ENCODE results near the gene TCF15. TPM values are rescaled to one million over a fixed set of nuclear protein-coding genes. Genes with fewer than 3 reads are reported as not detected.

The TCF15 gene
- total RNA-seq, 5 donors from 2014 or later (not counting 1 experiment from before 2014, with no cell fraction given): not detected

- Histone ChIP-seq H3K27ac (ENCODE audit: low read length) (no peak overlapping the region), H3K4me3 (ENCODE audit: control insufficient read depth in 1 of 2, extremely low read depth in 1 of 2, low read length in 1 of 2) (no peak overlapping the region), H3K4me1 (ENCODE audit: control insufficient read depth in 1 of 2, extremely low read depth in 1 of 2, insufficient read depth in 2 of 2, low read length in 2 of 2) (no peaks in the 10 kb centered on the region), H3K9me3 (no peaks in the 10 kb centered on the region), H3K27me3 (replicated peaks in 1 of 2; ENCODE audit: control insufficient read depth in 2 of 2, extremely low read depth in 1 of 2, insufficient read depth in 2 of 2, low read length in 1 of 2) (peaks cover 0 to 30% of the 10 kb centered on the region in 2 experiments), H3K36me3 (ENCODE audit: control insufficient read depth in 2 of 2, extremely low read depth in 1 of 2, insufficient read depth in 1 of 2, low read length in 1 of 2) (no peaks in the 10 kb centered on the region)
- Mint-ChIP-seq H3K9me3 (peaks cover 0 to 7% (median 2%) of the 10 kb centered on the region in 3 donors), H3K36me3 (no peaks in the 10 kb centered on the region), H3K4me1 (no peaks in the 10 kb centered on the region), H3K27ac (no peak overlapping the region), H3K4me3 (no peak overlapping the region), H3K27me3 (peaks cover 32 to 38% of the 10 kb centered on the region in 2 donors)
- WGBS (ENCODE audit: insufficient coverage): no CpG with 5 or more reads among the region's 4 CpGs
- DNase-seq (no peak), ATAC-seq (replicated peaks in 1 of 4) (no peak)
- ChIA-PET POLR2A (no interaction called here), CTCF (no interaction called here)
These were observed 15.3 kb upstream of the TCF15 start for GRCh38 chr20:625360-625932.

GRCh38 chr20:623704-624103 lies 13.6 kb upstream of the TCF15 start:
- ChIA-PET POLR2A (no interaction called here), CTCF (no interaction called here)
- Mint-ChIP-seq H3K4me1 (no peaks in the 10 kb centered on the region), H3K36me3 (no peaks in the 10 kb centered on the region), H3K27ac (no peak overlapping the region), H3K9me3 (peaks cover 0 to 7% (median 2%) of the 10 kb centered on the region in 3 donors), H3K4me3 (no peak overlapping the region), H3K27me3 (peaks cover 44 to 47% of the 10 kb centered on the region in 2 donors)
- Histone ChIP-seq H3K27ac (ENCODE audit: low read length) (no peak overlapping the region), H3K27me3 (replicated peaks in 1 of 2; ENCODE audit: control insufficient read depth in 2 of 2, extremely low read depth in 1 of 2, insufficient read depth in 2 of 2, low read length in 1 of 2) (peaks cover 0 to 32% of the 10 kb centered on the region in 2 experiments), H3K9me3 (no peaks in the 10 kb centered on the region), H3K4me3 (ENCODE audit: control insufficient read depth in 1 of 2, extremely low read depth in 1 of 2, low read length in 1 of 2) (no peak overlapping the region), H3K36me3 (ENCODE audit: control insufficient read depth in 2 of 2, extremely low read depth in 1 of 2, insufficient read depth in 1 of 2, low read length in 1 of 2) (no peaks in the 10 kb centered on the region), H3K4me1 (ENCODE audit: control insufficient read depth in 1 of 2, extremely low read depth in 1 of 2, insufficient read depth in 2 of 2, low read length in 2 of 2) (no peaks in the 10 kb centered on the region)
- 33% methylated on average over 1 of the region's 4 CpGs for WGBS (ENCODE audit: insufficient coverage)
- no peak for ATAC-seq (replicated peaks in 1 of 4)
- no peak for DNase-seq

GRCh38 chr20:623021-623420 lies 12.9 kb upstream of the TCF15 start:
- CTCF ChIA-PET: no interaction called here
- H3K27ac ChIP-seq (ENCODE audit: low read length): no peak overlapping the region
- H3K36me3 ChIP-seq (ENCODE audit: control insufficient read depth in 2 of 2, extremely low read depth in 1 of 2, insufficient read depth in 1 of 2, low read length in 1 of 2): no peaks in the 10 kb centered on the region
- H3K27me3 Mint-ChIP-seq: peaks cover 47 to 53% of the 10 kb centered on the region in 2 donors
- H3K4me1 Mint-ChIP-seq: no peaks in the 10 kb centered on the region
- peaks cover 0 to 32% of the 10 kb centered on the region in 2 experiments for H3K27me3 ChIP-seq (replicated peaks in 1 of 2; ENCODE audit: control insufficient read depth in 2 of 2, extremely low read depth in 1 of 2, insufficient read depth in 2 of 2, low read length in 1 of 2)
- DNase-seq (no peak), ATAC-seq (replicated peaks in 1 of 4) (no peak)
- WGBS (ENCODE audit: insufficient coverage): 29% methylated on average over 4 of the region's 4 CpGs
- no peaks in the 10 kb centered on the region for H3K9me3 ChIP-seq
- no peaks in the 10 kb centered on the region for H3K36me3 Mint-ChIP-seq
- H3K4me3 ChIP-seq (ENCODE audit: control insufficient read depth in 1 of 2, extremely low read depth in 1 of 2, low read length in 1 of 2): no peak overlapping the region
- no peak overlapping the region for H3K4me3 Mint-ChIP-seq
- no peak overlapping the region for H3K27ac Mint-ChIP-seq
- POLR2A ChIA-PET: no interaction called here
- peaks cover 2 to 12% (median 5%) of the 10 kb centered on the region in 3 donors for H3K9me3 Mint-ChIP-seq
- H3K4me1 ChIP-seq (ENCODE audit: control insufficient read depth in 1 of 2, extremely low read depth in 1 of 2, insufficient read depth in 2 of 2, low read length in 2 of 2): no peaks in the 10 kb centered on the region

GRCh38 chr20:622161-622560 lies 12.1 kb upstream of the TCF15 start:
- 42% methylated on average over 5 of the region's 7 CpGs for WGBS (ENCODE audit: insufficient coverage)
- Mint-ChIP-seq H3K4me3 (no peak overlapping the region), H3K36me3 (peaks cover 3% of the 10 kb centered on the region), H3K27me3 (peaks cover 55 to 60% of the 10 kb centered on the region in 2 donors), H3K9me3 (peaks cover 9 to 20% (median 10%) of the 10 kb centered on the region in 3 donors), H3K4me1 (no peaks in the 10 kb centered on the region), H3K27ac (no peak overlapping the region)
- Histone ChIP-seq H3K36me3 (ENCODE audit: control insufficient read depth in 2 of 2, extremely low read depth in 1 of 2, insufficient read depth in 1 of 2, low read length in 1 of 2) (no peaks in the 10 kb centered on the region), H3K9me3 (no peaks in the 10 kb centered on the region), H3K27me3 (replicated peaks in 1 of 2; ENCODE audit: control insufficient read depth in 2 of 2, extremely low read depth in 1 of 2, insufficient read depth in 2 of 2, low read length in 1 of 2) (peaks cover 0 to 32% of the 10 kb centered on the region in 2 experiments), H3K4me1 (ENCODE audit: control insufficient read depth in 1 of 2, extremely low read depth in 1 of 2, insufficient read depth in 2 of 2, low read length in 2 of 2) (no peaks in the 10 kb centered on the region), H3K27ac (ENCODE audit: low read length) (no peak overlapping the region), H3K4me3 (ENCODE audit: control insufficient read depth in 1 of 2, extremely low read depth in 1 of 2, low read length in 1 of 2) (no peak overlapping the region)
- POLR2A ChIA-PET: no interaction called here
- CTCF ChIA-PET: no interaction called here
- ATAC-seq (replicated peaks in 1 of 4): no peak
- DNase-seq: no peak

GRCh38 chr20:621125-621756 lies 11.1 kb upstream of the TCF15 start:
- Mint-ChIP-seq H3K4me1 (no peaks in the 10 kb centered on the region), H3K9me3 (peaks cover 9 to 20% (median 10%) of the 10 kb centered on the region in 3 donors), H3K36me3 (peaks cover 3% of the 10 kb centered on the region), H3K27me3 (peaks cover 55 to 64% of the 10 kb centered on the region in 2 donors), H3K27ac (no peak overlapping the region), H3K4me3 (no peak overlapping the region)
- DNase-seq: no peak
- ATAC-seq (replicated peaks in 1 of 4): no peak
- ChIA-PET POLR2A (no interaction called here), CTCF (no interaction called here)
- no peak overlapping the region for H3K27ac ChIP-seq (ENCODE audit: low read length)
- H3K4me1 ChIP-seq (ENCODE audit: control insufficient read depth in 1 of 2, extremely low read depth in 1 of 2, insufficient read depth in 2 of 2, low read length in 2 of 2): no peaks in the 10 kb centered on the region
- WGBS (ENCODE audit: insufficient coverage): 73% methylated on average over 3 of the region's 5 CpGs
- no peak overlapping the region for H3K4me3 ChIP-seq (ENCODE audit: control insufficient read depth in 1 of 2, extremely low read depth in 1 of 2, low read length in 1 of 2)
- no peaks in the 10 kb centered on the region for H3K9me3 ChIP-seq
- H3K27me3 ChIP-seq (replicated peaks in 1 of 2; ENCODE audit: control insufficient read depth in 2 of 2, extremely low read depth in 1 of 2, insufficient read depth in 2 of 2, low read length in 1 of 2): peaks cover 0 to 32% of the 10 kb centered on the region in 2 experiments
- no peaks in the 10 kb centered on the region for H3K36me3 ChIP-seq (ENCODE audit: control insufficient read depth in 2 of 2, extremely low read depth in 1 of 2, insufficient read depth in 1 of 2, low read length in 1 of 2)

- no peak overlapping the region for H3K4me3 Mint-ChIP-seq
- no peak overlapping the region for H3K4me3 ChIP-seq (ENCODE audit: control insufficient read depth in 1 of 2, extremely low read depth in 1 of 2, low read length in 1 of 2)
- peaks cover 3% of the 10 kb centered on the region for H3K36me3 Mint-ChIP-seq
- H3K9me3 Mint-ChIP-seq: peaks cover 9 to 18% (median 10%) of the 10 kb centered on the region in 3 donors
- WGBS (ENCODE audit: insufficient coverage): 39% methylated on average over 5 of the region's 7 CpGs
- H3K9me3 ChIP-seq: no peaks in the 10 kb centered on the region
- peaks cover 59 to 67% of the 10 kb centered on the region in 2 donors for H3K27me3 Mint-ChIP-seq
- ATAC-seq (replicated peaks in 1 of 4): no peak
- no peaks in the 10 kb centered on the region for H3K36me3 ChIP-seq (ENCODE audit: control insufficient read depth in 2 of 2, extremely low read depth in 1 of 2, insufficient read depth in 1 of 2, low read length in 1 of 2)
- H3K27ac ChIP-seq (ENCODE audit: low read length): no peak overlapping the region
- H3K27ac Mint-ChIP-seq: no peak overlapping the region
- no peaks in the 10 kb centered on the region for H3K4me1 Mint-ChIP-seq
- CTCF ChIA-PET: no interaction called here
- no peaks in the 10 kb centered on the region for H3K4me1 ChIP-seq (ENCODE audit: control insufficient read depth in 1 of 2, extremely low read depth in 1 of 2, insufficient read depth in 2 of 2, low read length in 2 of 2)
- POLR2A ChIA-PET: no interaction called here
- peaks cover 0 to 35% of the 10 kb centered on the region in 2 experiments for H3K27me3 ChIP-seq (replicated peaks in 1 of 2; ENCODE audit: control insufficient read depth in 2 of 2, extremely low read depth in 1 of 2, insufficient read depth in 2 of 2, low read length in 1 of 2)
- DNase-seq: no peak
These were observed 10.1 kb upstream of the TCF15 start for GRCh38 chr20:620246-620645.
